ENCODE data around the gene CDH23.

The CDH23 gene

DNA sequence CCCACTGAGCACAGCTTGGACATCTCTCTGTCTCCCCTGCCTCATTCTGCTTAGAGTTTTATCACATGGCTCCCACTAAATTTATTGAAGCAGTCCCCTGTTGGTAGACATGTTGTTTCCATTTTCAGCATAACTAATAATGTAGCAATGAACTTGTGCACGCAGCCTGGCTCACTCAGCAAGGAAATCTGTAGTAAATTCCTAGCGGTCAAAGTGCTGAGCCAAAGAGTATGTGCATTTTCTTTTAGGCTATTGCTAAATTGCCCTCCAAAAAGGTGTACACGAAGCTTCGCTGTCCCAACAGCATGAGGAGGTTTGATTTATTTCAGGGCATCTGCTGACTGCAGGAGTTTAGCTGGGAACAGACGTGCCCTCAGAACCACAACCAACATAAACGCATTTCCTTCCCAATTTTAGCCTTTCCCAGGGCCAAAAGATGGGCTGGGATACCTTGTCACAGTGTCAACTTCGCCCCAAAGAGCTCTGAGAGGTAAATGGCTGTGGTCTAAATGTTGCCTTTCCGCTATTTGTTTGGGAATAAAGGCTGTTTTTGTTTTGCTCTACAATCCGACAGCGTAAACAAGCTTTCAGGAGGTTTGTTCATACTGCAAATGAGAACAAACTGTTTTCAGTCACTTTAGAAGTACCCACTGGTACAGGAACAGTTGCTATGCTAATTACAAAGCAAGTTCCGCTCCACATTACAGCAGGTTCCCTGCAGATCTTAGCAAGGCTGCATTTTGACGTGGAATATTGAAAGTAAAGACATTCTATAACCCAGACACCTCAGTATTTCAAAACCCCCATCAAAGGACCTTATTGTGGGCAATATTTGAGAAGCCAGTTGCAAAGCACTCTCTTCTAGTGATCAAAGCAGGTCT, 359.8 kb downstream of the CDH23 start:
- no peak overlapping the region for H3K4me3 ChIP-seq (ENCODE audit: low read depth, low read length)
- TF ChIP-seq CTCF (IDR thresholded peaks at IDR 0.05; ENCODE audit: borderline replicate concordance, insufficient read depth, low read depth, low read length) = no peak

DNA sequence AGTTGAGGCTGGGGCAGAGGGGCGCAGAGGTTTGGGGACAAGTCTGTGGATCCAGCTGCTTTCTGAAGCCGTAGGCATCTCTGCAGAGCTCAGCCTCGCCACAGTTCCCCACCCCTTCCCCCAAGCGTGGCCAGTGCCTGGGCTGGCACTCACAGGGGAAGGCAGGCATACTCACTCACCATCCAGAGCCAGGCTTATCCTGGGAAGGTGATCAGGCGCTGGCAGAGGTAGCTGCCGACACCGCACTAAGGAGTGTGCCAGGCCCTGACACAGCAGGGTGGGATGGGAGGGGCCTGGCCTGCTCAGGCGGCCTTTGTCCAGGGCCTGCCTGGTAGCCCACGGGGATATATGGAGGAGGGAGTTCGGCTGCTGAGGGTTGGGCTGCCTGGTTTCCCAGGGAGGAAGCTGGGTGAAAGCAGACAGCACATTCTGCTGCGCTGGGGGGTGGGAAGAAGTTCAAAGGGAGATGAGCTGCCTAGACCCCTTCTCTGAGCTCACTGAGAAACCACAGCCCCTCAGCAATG, 360.7 kb downstream of the CDH23 start:
- no peak for TF ChIP-seq CTCF (IDR thresholded peaks at IDR 0.05; ENCODE audit: borderline replicate concordance, insufficient read depth, low read depth, low read length)
- no peak overlapping the region for H3K4me3 ChIP-seq (ENCODE audit: low read depth, low read length)

DNA sequence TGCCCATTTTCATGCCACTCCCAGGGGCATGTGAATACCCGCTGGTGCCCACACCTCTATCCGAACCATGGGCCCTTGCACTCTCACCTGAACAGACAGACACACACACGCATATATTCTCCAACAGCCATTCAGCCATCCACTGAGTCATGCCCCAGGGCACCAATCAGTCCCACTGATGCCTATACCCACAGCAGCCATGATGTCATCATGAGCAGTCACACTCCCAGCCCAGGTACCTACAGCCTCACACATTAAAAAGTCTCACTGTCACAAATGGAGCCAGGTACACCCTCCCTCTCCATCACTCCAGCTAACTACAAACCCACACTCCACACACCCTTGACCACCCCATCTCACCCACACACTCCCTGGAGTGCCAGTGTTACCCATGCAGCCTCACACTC, 364.4 kb downstream of the CDH23 start:
- TF ChIP-seq CTCF (IDR thresholded peaks at IDR 0.05; ENCODE audit: borderline replicate concordance, insufficient read depth, low read depth, low read length) = no peak
- no peak overlapping the region for H3K4me3 ChIP-seq (ENCODE audit: low read depth, low read length)

DNA sequence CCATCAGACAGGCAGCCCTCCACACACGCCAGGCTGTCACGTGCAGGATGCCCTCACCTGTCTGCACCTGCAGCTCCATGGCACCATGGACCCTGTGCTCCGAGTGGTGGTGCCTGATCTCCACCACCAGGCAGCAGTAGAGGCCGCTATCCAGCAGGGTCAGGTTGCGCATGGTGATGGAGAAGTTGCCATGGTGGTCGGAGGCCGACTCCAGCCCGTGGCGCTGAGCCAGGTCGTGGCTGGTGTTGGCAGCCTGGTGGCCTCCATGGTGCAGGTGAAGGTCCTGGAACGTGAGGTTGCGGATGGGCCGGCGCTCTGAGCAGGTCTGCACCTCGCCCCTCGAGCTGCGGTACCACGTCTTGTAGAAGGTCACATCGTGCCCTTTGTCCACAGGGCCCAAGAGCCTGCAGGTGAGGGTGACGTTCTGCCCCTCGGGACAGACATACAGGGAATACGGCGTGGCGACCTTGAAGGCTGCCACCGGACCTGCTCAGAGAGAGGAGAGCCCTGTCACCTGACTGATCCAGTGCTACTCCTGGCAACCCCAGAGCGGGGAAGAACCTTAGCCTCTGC, 364.9 kb downstream of the CDH23 start:
- TF ChIP-seq CTCF (IDR thresholded peaks at IDR 0.05; ENCODE audit: borderline replicate concordance, insufficient read depth, low read depth, low read length) = peak; percentile 28; the same call in 1 of the 2 replicates
- H3K4me3 ChIP-seq (ENCODE audit: low read depth, low read length) = no peak overlapping the region

DNA sequence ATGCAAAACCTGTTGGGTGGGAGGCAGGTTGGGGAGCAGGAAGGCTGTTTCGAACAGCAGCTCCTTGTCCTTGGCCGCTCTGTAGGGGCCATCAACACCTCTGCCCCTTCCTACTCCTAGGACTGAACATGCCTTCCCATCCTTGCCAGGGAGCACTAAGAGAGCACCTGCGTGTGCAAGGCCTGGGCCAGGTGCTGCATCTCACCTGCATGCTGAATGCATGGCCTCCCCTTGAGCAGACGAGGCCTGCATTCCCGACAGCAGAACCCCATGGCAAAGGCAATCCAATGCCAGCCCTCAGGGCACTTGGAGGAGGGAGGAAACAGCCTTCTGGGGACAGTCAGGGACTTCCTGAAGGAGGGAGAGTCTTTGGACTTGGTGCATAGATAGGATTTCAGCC, 365.6 kb downstream of the CDH23 start:
- H3K4me3 ChIP-seq (ENCODE audit: low read depth, low read length) = no peak overlapping the region
- no peak for TF ChIP-seq CTCF (IDR thresholded peaks at IDR 0.05; ENCODE audit: borderline replicate concordance, insufficient read depth, low read depth, low read length)

- no peak for TF ChIP-seq CTCF (IDR thresholded peaks at IDR 0.05; ENCODE audit: borderline replicate concordance, insufficient read depth, low read depth, low read length)
Measured at GRCh38 chr10:71763352-71764127, 366.8 kb downstream of the CDH23 start.

More at GRCh38 chr10:71763352-71764127, 366.8 kb downstream of the CDH23 start:
- H3K4me3 ChIP-seq (ENCODE audit: low read depth, low read length) = no peak overlapping the region

Measured in GM12875 (cell line).